GM12801 (cell line): ENCODE results near the gene JPH3.

ENCODE experiments used
- TF ChIP-seq, protein P1 (sequence below): IDR thresholded peaks from one replicate; pipeline ENCODE4 v1.5.1; 2011; ENCODE audit warnings: control low read depth; ENCODE audit not compliant: insufficient read length; ENCODE audit errors: extremely low read depth

Gene JPH3

GRCh38 chr16:87602001-87602775 lies at the start of gene JPH3:
TSS of gene JPH3 (plus strand) at chr16:87602508. CDS start at chr16:87603147, 639 bp downstream.
- TF ChIP-seq, protein P1, sequence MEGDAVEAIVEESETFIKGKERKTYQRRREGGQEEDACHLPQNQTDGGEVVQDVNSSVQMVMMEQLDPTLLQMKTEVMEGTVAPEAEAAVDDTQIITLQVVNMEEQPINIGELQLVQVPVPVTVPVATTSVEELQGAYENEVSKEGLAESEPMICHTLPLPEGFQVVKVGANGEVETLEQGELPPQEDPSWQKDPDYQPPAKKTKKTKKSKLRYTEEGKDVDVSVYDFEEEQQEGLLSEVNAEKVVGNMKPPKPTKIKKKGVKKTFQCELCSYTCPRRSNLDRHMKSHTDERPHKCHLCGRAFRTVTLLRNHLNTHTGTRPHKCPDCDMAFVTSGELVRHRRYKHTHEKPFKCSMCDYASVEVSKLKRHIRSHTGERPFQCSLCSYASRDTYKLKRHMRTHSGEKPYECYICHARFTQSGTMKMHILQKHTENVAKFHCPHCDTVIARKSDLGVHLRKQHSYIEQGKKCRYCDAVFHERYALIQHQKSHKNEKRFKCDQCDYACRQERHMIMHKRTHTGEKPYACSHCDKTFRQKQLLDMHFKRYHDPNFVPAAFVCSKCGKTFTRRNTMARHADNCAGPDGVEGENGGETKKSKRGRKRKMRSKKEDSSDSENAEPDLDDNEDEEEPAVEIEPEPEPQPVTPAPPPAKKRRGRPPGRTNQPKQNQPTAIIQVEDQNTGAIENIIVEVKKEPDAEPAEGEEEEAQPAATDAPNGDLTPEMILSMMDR = no peak

- TF ChIP-seq, protein P1 = no peak
Observed at GRCh38 chr16:87552772-87553573, 49.3 kb upstream of the JPH3 start.

GRCh38 chr16:87554754-87555427 lies 47.4 kb upstream of the JPH3 start:
- TF ChIP-seq, protein P1 = no peak

DNA sequence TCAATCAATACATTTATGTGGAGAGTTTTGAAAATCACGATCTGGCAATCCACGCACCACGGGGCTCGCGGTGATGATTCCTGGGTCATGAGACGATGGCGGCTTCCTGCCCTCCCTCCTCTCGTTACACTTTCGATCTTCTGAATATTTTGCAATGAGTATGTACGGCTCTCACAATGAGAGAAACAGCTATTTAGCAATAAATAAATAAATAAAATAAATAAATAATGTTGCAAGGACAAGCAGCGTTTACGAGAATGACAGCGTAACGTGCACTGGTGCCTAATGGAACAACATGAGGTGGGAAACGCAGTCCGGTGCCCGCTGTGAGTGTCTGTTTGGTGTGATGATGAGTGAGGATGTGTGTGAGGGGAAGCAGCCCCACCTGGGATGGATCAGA lies 46.7 kb upstream of the JPH3 start:
- TF ChIP-seq, protein P1 = no peak

- TF ChIP-seq, protein P1 = no peak
Observed at GRCh38 chr16:87556941-87557459, 45.3 kb upstream of the JPH3 start.

DNA sequence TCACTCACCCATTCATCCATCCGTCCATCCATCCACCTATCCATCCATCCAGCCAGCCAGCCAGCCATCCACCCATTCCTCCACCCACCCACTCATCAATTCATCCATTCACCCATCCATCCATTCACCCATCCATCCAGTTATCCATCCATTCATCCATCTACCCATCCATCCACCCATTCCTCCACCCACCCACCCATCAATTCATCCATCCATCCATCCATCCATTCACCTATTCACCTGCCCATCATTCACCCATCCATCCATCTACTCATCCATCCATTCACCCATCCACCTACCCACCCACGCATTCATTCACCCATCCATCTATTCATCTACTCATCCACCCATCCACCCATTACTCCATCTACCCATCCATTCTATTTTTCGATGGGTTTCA lies 43.6 kb upstream of the JPH3 start:
- TF ChIP-seq, protein P1 = no peak

DNA sequence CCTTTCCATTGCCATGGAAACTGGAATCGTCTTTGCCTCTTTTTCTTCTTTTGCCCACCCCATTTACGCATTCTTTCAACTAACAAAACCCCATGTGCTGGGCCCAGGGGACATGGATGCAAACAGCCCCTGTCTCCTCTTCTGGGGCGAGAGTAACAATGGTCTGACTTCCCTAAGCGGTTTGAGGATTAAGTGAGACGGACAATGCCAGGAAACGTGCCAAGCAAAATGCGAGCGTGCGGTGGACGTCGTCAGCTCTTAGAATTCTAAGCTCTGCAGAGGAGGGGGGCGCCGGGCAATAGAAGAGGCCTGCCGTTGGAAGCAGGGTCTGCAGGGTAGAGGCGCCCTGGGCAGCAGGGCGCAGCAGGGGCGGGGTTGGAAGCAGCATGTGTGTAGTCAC lies 42.4 kb upstream of the JPH3 start:
- TF ChIP-seq, protein P1 = no peak
